Bone marrow (tissue), 2 donors: Measurements from ENCODE around the gene RNF26.

Experiments used
- DNase-seq, 2 donors: peaks; one replicate each; lab custom pipeline; 2025; lab: John Stamatoyannopoulos, UW

RNF26 gene

GRCh38 chr11:119316016-119316728 lies 18.2 kb upstream of the RNF26 start:
- no peak for DNase-seq

- DNase-seq: no peak
These were observed 17.4 kb upstream of the RNF26 start, which contains the start of gene MCAM for GRCh38 chr11:119316729-119317591. TSS of gene MCAM (minus strand) at chr11:119317130. CDS start at chr11:119317101, 29 bp downstream.

- DNase-seq: no peak
These were observed 16.6 kb upstream of the RNF26 start for GRCh38 chr11:119317592-119318239.

GRCh38 chr11:119318240-119319135 lies 15.8 kb upstream of the RNF26 start:
- no peak for DNase-seq

- no peak for DNase-seq
These were observed 15.1 kb upstream of the RNF26 start for GRCh38 chr11:119319136-119319699.

- no peak for DNase-seq
These were observed 14.6 kb upstream of the RNF26 start for GRCh38 chr11:119319700-119320239.

- DNase-seq: no peak
These were observed 14.0 kb upstream of the RNF26 start for GRCh38 chr11:119320240-119320775.

- DNase-seq: no peak
These were observed 13.4 kb upstream of the RNF26 start for GRCh38 chr11:119320776-119321524.

- DNase-seq: no peak
These were observed 12.0 kb upstream of the RNF26 start for GRCh38 chr11:119322360-119322739.

- DNase-seq: no peak
These were observed 11.3 kb upstream of the RNF26 start for GRCh38 chr11:119322921-119323531.

GRCh38 chr11:119323532-119324033 lies 10.7 kb upstream of the RNF26 start:
- DNase-seq: peak; percentile 39 to 55

GRCh38 chr11:119324189-119324588 lies 10.1 kb upstream of the RNF26 start:
- DNase-seq: no peak

- no peak for DNase-seq
These were observed 5.0 kb upstream of the RNF26 start for GRCh38 chr11:119329320-119329719.

GRCh38 chr11:119330237-119330636 lies 4.1 kb upstream of the RNF26 start:
- DNase-seq: no peak

GRCh38 chr11:119332111-119332765 lies 2.1 kb upstream of the RNF26 start:
- no peak for DNase-seq

- DNase-seq: no peak
These were observed 846 bp downstream of the RNF26 start for GRCh38 chr11:119335091-119335654.

GRCh38 chr11:119335655-119336543 lies 1.6 kb downstream of the RNF26 start:
- DNase-seq: no peak
